MM.1S (cell line): ENCODE data around the gene GATM.

Experiments
- EZH2 ChIP-seq: fragments of 300-600 bp; sonication (generic); optimal IDR thresholded peaks from 2 replicates; pipeline ENCODE3; 2017; ENCODE audit warnings: low read depth, mild to moderate bottlenecking, antibody characterized with exemption, low read length, mixed read lengths
- EZH2phosphoT487 ChIP-seq: fragments of 300-600 bp; sonication (generic); IDR thresholded peaks from 2 replicates; pipeline ENCODE4 v1.6.1; 2018; ENCODE audit warnings: antibody characterized with exemption, low read length
- TF ChIP-seq, protein P1 (sequence below): fragments of 300-600 bp; sonication (generic); IDR thresholded peaks from 2 replicates; pipeline ENCODE4 v1.5.1; 2016; ENCODE audit warnings: antibody characterized with exemption, low read length, mixed read lengths

GRCh38 chr15:45332694-45333093, 45.6 kb downstream of the GATM start:
- TF ChIP-seq, protein P1, sequence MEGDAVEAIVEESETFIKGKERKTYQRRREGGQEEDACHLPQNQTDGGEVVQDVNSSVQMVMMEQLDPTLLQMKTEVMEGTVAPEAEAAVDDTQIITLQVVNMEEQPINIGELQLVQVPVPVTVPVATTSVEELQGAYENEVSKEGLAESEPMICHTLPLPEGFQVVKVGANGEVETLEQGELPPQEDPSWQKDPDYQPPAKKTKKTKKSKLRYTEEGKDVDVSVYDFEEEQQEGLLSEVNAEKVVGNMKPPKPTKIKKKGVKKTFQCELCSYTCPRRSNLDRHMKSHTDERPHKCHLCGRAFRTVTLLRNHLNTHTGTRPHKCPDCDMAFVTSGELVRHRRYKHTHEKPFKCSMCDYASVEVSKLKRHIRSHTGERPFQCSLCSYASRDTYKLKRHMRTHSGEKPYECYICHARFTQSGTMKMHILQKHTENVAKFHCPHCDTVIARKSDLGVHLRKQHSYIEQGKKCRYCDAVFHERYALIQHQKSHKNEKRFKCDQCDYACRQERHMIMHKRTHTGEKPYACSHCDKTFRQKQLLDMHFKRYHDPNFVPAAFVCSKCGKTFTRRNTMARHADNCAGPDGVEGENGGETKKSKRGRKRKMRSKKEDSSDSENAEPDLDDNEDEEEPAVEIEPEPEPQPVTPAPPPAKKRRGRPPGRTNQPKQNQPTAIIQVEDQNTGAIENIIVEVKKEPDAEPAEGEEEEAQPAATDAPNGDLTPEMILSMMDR: no peak
- TF ChIP-seq EZH2: no peak
- TF ChIP-seq EZH2phosphoT487: no peak
